ENCODE results near the gene CRELD2.

DNA sequence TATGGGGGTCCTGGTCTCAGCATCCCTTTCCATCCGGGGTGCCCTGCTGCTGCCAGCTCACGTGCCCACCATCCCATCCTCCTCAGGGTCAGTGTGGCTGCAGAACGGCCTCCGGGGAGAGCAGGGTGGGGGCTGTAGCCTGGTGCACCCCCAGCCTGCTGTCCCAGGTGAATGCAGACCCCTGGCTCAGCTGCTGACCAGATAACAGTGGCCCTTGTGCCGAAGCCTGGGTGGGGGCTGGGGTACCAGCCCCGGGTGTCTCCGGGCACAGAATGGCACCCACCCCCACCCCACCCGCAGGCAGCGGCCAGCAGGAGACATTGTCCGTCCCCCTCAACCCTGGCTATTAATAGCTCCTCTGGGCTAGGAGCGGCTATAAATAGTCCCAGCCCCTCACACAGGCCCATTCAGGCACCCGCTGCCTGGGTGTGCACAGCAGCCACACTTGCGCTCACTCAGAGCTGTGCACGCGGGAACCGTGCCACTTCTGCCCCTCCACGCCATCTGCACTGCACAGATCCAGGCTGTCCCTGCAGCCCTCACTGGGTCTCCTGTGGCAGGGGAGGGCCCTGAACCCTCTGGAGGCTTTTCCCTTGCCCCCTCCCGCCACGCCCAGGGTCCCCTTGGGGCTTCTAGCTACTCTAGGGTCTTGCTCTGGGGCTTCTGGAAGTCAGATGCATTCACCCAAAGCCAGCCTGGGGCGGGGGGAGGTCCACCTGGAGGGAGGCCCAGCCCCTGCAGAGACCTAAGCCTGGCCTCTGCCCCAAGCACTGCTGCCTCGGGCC lies 18.7 kb downstream of the CRELD2 start:
- TF ChIP-seq ZNF169 (tag by site-specific recombination; IDR thresholded peaks at IDR 0.05) (no peak), OSR2 (tag by site-specific recombination; IDR thresholded peaks at IDR 0.05) (no peak)
- TF ChIP-seq, protein P1, sequence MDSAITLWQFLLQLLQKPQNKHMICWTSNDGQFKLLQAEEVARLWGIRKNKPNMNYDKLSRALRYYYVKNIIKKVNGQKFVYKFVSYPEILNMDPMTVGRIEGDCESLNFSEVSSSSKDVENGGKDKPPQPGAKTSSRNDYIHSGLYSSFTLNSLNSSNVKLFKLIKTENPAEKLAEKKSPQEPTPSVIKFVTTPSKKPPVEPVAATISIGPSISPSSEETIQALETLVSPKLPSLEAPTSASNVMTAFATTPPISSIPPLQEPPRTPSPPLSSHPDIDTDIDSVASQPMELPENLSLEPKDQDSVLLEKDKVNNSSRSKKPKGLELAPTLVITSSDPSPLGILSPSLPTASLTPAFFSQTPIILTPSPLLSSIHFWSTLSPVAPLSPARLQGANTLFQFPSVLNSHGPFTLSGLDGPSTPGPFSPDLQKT (IDR thresholded peaks at IDR 0.05; ENCODE audit: borderline replicate concordance, low read depth, low read length) = no peak

Measured in HEK293 (cell line).